ENCODE measurements around the gene NECAB2.

DNA sequence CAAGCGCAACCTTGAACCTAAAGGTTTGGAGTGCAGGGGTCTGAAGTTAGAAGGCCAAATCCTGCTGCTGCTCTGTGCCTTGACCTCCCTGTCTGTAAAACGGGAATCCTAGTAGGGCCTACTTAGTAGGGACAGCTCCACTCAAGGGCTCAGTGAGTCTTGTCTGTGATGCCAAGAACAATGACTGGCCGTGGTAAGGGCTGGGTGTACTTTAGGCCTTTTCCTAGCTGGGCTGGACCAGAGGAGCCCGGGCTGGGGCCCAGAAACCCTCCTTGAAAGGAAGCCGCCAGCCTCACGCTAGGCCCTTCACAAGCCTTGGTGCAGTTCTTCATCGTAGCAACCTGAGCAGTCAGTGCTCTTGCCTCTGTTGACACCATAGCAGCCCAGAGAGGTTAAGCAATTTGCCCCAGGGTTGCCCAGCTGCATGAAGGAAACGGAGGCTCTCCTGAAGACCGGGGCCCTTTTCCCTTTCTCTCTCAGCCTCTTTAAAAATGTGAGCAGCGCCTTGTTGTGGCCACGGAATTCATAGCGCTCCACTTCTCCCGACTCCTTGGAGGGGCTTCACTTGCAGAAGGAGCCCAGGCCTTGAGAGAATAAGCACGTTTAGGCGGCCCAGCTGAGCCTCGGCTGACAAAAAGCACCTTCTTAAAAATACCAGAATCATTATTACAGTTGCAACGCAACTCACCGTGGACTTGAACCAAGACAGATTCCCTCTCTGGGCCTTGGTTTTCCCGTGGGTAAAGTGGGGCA lies 4.4 kb downstream of the NECAB2 start:
- TF ChIP-seq, protein P1, sequence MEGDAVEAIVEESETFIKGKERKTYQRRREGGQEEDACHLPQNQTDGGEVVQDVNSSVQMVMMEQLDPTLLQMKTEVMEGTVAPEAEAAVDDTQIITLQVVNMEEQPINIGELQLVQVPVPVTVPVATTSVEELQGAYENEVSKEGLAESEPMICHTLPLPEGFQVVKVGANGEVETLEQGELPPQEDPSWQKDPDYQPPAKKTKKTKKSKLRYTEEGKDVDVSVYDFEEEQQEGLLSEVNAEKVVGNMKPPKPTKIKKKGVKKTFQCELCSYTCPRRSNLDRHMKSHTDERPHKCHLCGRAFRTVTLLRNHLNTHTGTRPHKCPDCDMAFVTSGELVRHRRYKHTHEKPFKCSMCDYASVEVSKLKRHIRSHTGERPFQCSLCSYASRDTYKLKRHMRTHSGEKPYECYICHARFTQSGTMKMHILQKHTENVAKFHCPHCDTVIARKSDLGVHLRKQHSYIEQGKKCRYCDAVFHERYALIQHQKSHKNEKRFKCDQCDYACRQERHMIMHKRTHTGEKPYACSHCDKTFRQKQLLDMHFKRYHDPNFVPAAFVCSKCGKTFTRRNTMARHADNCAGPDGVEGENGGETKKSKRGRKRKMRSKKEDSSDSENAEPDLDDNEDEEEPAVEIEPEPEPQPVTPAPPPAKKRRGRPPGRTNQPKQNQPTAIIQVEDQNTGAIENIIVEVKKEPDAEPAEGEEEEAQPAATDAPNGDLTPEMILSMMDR (IDR thresholded peaks at IDR 0.05; ENCODE audit: low read length): no peak
- TF ChIP-seq EZH2 (optimal IDR thresholded peaks at IDR 0.05; ENCODE audit: low read depth, low read length): no peak
